T-helper 22 cell (primary cell): Measurements from ENCODE around the gene ZNF644.
"Not testable (repeated sequence)": the region's sequence is repeated elsewhere in the genome, so short reads cannot be mapped to it uniquely, and the experiment has no call there.

Experiments used
- DNase-seq: peaks from one replicate; pipeline ENCODE4 v3.0.0-alpha.2; 2020; ENCODE audit warnings: low read depth

ZNF644 gene

GRCh38 chr1:90986953-90987352, 34.9 kb downstream of the ZNF644 start:
- no peak for DNase-seq

- DNase-seq, result no peak
These were observed 44.3 kb downstream of the ZNF644 start for GRCh38 chr1:90977522-90977921.

- DNase-seq, result no peak
These were observed 47.7 kb downstream of the ZNF644 start for GRCh38 chr1:90973897-90974798.

- DNase-seq, result no peak
These were observed 51.6 kb downstream of the ZNF644 start for GRCh38 chr1:90970208-90970607.

GRCh38 chr1:90969241-90969640, 52.6 kb downstream of the ZNF644 start:
- no peak for DNase-seq

GRCh38 chr1:90964444-90965035, 57.3 kb downstream of the ZNF644 start:
- DNase-seq, result no peak

- no peak for DNase-seq
These were observed 58.2 kb downstream of the ZNF644 start for GRCh38 chr1:90963651-90964050.

GRCh38 chr1:90963236-90963635, 58.6 kb downstream of the ZNF644 start:
- no peak for DNase-seq

- no peak for DNase-seq
These were observed 62.3 kb downstream of the ZNF644 start for GRCh38 chr1:90959352-90960206.

GRCh38 chr1:90957497-90957896, 64.3 kb downstream of the ZNF644 start:
- no peak for DNase-seq

GRCh38 chr1:90955769-90956168, 66.1 kb downstream of the ZNF644 start:
- no peak for DNase-seq

GRCh38 chr1:90952906-90953305, 68.9 kb downstream of the ZNF644 start:
- no peak for DNase-seq

- no peak for DNase-seq
These were observed 70.8 kb downstream of the ZNF644 start for GRCh38 chr1:90951009-90951408.

GRCh38 chr1:90948301-90948700, 73.5 kb downstream of the ZNF644 start:
- no peak for DNase-seq

GRCh38 chr1:90946630-90947029, 75.2 kb downstream of the ZNF644 start:
- DNase-seq, result no peak

GRCh38 chr1:90945287-90945686, 76.5 kb downstream of the ZNF644 start:
- DNase-seq, result no peak

GRCh38 chr1:90943966-90944365, 77.9 kb downstream of the ZNF644 start:
- DNase-seq, result no peak

- no peak for DNase-seq
These were observed 81.1 kb downstream of the ZNF644 start for GRCh38 chr1:90940746-90941145.

- DNase-seq, result no peak
These were observed 85.1 kb downstream of the ZNF644 start for GRCh38 chr1:90936731-90937130.

GRCh38 chr1:90936061-90936460, 85.8 kb downstream of the ZNF644 start:
- DNase-seq, result no peak

GRCh38 chr1:90928231-90928630, 93.6 kb downstream of the ZNF644 start:
- not testable (repeated sequence) for DNase-seq

- not testable (repeated sequence) for DNase-seq
These were observed 94.2 kb downstream of the ZNF644 start for GRCh38 chr1:90927674-90928073.

- DNase-seq, result no peak
These were observed 94.9 kb downstream of the ZNF644 start for GRCh38 chr1:90926971-90927370.
